GM21619 (cell line): ENCODE measurements around the gene ARSB.
"Not testable (repeated sequence)": the region's sequence is repeated elsewhere in the genome, so short reads cannot be mapped to it uniquely, and the experiment has no call there.

Experiments
- ATAC-seq: cut with Tn5 transposase; IDR thresholded peaks from one replicate; pipeline ENCODE4 v1.9.1; 2021; ENCODE audit not compliant: unreplicated experiment

The ARSB gene

DNA sequence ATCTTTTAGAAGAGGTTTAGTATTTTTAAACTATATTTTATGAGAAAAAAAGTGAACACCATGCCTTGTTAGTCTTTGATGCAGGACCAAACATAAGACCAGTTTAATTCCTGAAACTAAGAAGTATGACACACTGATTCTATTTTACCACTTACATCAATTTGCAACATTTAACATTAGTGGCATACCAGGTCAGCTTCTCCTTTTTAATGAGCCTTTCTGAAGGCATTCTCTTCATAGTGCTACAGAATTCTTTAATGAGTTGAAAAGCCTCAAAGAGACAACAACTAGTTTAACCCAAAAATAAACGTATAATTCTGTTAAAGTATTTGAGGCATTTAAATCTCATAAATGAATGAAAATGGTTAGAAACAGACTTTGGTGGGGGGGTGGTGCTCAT is 28.2 kb downstream of the ARSB start:
- ATAC-seq = no peak

GRCh38 chr5:78953092-78953800 is 31.9 kb downstream of the ARSB start:
- no peak for ATAC-seq

DNA sequence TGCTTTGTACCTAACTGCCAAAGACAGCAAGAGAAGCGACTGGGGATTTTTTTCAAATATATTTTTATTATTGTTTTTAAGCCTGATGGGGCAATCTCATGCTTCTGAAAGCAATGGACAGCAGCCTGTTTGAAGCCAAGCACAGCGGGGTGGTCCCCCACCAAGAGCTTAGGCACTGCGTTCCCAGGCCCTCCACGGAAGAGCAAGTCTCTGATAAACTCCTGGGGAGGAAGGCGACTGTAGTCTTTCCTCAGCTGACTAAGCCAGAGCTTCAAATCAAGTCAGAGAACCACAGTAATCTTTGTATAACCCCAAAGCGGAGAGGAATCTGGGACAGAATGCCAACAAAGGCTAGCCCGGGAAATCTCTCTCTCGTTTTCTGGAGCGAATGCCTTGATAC is 54.4 kb downstream of the ARSB start:
- ATAC-seq = no peak

DNA sequence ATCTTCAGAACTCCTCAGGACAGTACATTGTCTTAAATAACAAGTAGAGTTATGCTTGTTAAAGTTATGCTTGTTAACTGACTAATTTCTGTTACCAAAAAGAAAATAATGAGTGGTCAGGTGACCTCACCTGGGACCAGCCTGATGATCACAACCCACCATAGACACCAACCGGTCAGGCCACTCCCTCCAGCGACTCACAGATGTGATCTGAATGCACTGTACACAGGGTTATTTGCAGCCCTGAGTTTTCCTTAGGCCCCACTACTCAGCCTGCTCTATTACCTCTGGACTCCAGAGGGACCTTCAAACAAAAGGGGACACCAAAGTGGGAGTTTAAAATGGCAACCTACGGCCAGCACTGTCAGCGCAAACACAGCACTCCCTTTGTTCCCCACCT is 55.3 kb downstream of the ARSB start:
- ATAC-seq = no peak

DNA sequence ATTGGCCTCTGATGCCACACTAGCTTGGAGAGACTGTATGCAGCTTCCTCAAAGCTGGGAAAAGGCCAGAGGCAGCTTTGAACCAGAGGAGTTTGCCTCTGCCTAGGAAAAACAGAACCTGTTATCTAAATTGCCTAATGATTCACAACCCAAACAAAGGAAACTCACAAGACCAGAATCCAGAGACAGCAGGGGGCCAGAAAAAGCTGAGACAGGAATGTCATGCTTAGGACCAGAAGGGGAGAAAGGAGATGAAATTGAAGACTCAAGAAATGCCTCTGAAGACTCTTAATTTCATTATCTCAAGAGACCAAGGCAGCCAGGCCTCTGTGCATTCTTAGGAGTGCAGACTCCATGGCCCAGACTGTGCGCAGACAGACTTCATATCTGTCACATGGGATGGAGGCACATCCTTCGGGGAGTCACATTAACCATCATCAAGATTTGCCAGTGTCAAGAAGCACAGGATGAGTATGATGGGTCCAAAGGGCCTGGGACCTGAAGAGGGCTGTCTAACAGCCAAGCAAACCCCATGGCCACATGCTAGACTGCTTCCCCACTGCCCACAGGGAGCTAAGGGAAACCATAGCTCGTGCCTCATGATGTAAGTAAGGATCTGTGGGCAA is 57.3 kb downstream of the ARSB start:
- no peak for ATAC-seq

DNA sequence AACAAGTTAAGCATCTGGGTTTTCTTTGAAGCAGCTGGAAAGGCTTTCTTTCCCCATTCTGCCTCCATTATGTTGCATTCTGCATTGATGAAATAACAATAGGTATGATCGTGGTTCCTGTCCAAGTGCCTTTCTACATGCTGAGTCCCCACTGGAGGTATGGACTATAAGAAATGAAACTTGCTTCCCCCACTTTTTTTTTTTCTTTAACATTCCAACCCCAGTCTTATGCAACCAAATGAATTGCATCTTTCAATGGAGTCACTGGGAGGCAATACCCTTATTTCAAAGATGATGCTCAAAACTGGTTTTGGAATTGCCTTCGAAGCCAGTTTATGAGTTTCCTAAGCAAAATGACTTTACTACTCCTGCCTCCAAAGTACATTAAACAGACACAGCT is 58.9 kb downstream of the ARSB start:
- no peak for ATAC-seq

GRCh38 chr5:78925129-78925876 is 59.8 kb downstream of the ARSB start:
- no peak for ATAC-seq

GRCh38 chr5:78923622-78923970 is 61.5 kb downstream of the ARSB start:
- peak; percentile 26 for ATAC-seq

- ATAC-seq = peak; percentile 89
Measured at GRCh38 chr5:78922879-78923621, 62.1 kb downstream of the ARSB start.

DNA sequence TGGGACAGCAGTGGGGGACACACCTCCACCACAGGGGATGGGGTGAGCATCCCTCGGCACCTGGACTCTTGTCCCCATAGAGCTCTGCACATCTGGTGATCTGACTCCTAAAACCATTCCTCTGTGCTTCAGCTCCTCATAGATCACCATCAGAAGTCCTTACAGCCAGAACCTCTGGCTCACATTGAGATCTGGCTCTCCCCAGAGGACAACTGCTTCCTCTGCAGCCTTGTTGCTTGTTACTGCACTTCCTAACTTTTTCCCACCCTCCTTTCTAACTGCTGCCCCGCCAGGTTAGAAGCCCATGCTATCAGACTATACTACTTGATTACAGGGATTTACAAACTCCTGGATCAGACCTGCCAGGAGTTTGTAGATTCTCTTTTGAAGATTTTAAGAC is 64.5 kb downstream of the ARSB start:
- ATAC-seq = no peak

GRCh38 chr5:78919796-78920195 is 65.3 kb downstream of the ARSB start:
- no peak for ATAC-seq

- ATAC-seq = no peak
Measured at GRCh38 chr5:78916044-78916443, 69.1 kb downstream of the ARSB start.

DNA sequence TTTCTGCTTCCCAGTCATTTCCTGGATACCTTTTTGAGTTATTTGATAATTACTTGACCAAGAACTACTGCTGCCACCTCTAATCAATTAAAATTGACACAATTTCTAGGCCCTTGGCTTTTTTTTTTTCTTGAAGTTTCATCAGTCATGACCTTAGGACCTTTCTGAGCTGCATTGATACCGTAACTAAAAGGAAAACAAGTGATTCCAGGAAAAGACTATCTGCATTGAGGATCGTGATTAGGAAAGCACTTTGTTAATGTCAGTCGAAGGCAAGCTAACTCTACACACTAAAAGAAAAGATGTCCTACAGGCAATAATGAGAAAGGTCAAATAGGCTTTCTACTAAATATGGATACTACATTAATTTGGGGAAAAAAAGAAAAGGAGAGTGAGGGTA is 69.9 kb downstream of the ARSB start:
- no peak for ATAC-seq

- ATAC-seq = no peak
Measured at GRCh38 chr5:78912811-78913210, 72.3 kb downstream of the ARSB start.

GRCh38 chr5:78912085-78912771 is 72.9 kb downstream of the ARSB start:
- no peak for ATAC-seq

- not testable (repeated sequence) for ATAC-seq
Measured at GRCh38 chr5:78909224-78909983, 75.7 kb downstream of the ARSB start.

DNA sequence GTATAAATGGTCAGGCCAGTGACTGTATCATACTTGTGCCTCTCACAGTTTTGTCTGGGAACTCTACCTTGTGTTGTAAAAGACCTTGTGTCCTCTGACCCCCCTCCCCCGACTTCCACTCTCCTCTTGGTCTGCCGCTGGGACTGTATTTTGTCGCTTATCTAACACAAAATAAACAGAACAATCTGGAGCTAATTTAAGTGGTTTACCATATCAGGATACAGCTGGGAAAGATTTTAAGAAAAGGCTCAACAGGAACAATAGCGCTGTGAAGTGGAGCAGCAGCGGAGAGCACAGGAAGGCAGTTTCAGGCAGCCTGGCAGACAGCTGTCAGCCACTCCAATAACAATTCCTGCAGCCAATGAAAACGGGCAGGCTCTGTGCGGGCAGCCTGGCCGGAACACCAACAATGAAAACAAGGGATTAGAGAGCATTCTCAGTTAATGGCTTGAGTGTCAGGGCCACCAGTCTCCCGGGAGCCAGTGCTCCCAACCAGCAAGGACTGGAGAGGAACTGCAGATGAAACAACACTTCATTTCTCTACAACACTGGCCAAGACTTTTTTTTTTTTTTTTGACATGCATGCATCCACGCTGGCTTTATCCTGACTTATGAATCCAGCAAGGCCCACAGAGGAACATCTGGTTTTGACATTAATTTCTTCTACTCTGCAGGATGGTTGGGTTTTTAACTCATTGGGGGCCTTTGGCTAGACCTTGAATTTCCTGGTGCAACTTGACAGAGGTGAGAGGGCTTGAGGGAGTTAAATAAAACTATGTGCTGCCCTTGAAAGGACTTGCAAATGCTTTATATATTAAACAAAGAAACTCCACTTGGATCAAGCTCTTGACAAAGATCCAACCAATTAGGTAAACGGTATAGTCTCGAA is 76.7 kb downstream of the ARSB start:
- ATAC-seq = no peak

- no peak for ATAC-seq
Measured at GRCh38 chr5:78907255-78907891, 77.7 kb downstream of the ARSB start.
